Measurements from ENCODE around the gene ARID2.

Gene ARID2

DNA sequence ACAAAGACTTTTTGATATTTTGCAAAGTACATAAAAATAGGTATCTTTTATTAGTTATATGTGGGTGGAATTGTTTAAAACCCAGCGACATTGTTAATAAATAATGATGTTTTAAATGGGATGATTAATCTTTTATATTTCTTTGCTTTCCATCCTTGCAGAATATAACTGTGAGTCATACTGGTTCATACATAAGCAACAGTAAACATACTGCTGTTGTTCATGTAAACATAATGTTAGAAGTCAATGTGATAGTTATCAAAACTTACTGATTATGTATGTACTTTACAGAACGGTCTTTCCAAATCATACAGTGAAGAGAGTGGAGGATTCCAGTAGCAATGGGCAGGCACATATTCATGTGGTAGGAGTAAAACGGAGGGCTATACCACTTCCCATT lies 119.8 kb downstream of the ARID2 start:
- Histone ChIP-seq H3K27me3 (replicated peaks; ENCODE audit: control insufficient read depth, insufficient read depth, low read length) (no peaks in the 10 kb centered on the region), H3K4me3 (replicated peaks; ENCODE audit: low read depth, low read length) (no peak overlapping the region), H3K36me3 (ENCODE audit: control insufficient read depth, insufficient read depth, low read length) (peaks cover 17% of the 10 kb centered on the region)
- TF ChIP-seq, protein P1, sequence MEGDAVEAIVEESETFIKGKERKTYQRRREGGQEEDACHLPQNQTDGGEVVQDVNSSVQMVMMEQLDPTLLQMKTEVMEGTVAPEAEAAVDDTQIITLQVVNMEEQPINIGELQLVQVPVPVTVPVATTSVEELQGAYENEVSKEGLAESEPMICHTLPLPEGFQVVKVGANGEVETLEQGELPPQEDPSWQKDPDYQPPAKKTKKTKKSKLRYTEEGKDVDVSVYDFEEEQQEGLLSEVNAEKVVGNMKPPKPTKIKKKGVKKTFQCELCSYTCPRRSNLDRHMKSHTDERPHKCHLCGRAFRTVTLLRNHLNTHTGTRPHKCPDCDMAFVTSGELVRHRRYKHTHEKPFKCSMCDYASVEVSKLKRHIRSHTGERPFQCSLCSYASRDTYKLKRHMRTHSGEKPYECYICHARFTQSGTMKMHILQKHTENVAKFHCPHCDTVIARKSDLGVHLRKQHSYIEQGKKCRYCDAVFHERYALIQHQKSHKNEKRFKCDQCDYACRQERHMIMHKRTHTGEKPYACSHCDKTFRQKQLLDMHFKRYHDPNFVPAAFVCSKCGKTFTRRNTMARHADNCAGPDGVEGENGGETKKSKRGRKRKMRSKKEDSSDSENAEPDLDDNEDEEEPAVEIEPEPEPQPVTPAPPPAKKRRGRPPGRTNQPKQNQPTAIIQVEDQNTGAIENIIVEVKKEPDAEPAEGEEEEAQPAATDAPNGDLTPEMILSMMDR (IDR thresholded peaks at IDR 0.05; ENCODE audit: insufficient read depth, low read length, poor library complexity, severe bottlenecking): no peak
- DNase-seq (ENCODE audit: extremely low read depth, insufficient read length): no peak

DNA sequence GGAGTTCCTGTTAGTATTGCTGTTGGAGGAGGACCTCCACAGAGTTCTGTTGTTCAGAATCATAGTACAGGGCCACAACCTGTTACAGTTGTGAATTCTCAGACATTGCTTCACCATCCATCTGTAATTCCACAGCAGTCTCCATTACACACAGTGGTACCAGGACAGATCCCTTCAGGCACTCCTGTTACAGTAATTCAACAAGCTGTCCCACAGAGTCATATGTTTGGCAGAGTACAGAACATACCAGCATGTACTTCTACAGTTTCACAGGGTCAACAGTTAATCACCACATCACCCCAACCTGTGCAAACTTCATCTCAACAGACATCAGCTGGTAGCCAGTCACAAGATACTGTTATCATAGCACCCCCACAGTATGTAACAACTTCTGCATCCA lies 120.8 kb downstream of the ARID2 start:
- H3K27me3 ChIP-seq (replicated peaks; ENCODE audit: control insufficient read depth, insufficient read depth, low read length): no peaks in the 10 kb centered on the region
- H3K36me3 ChIP-seq (ENCODE audit: control insufficient read depth, insufficient read depth, low read length): peaks cover 17% of the 10 kb centered on the region
- TF ChIP-seq, protein P1 (IDR thresholded peaks at IDR 0.05; ENCODE audit: insufficient read depth, low read length, poor library complexity, severe bottlenecking): no peak
- H3K4me3 ChIP-seq (replicated peaks; ENCODE audit: low read depth, low read length): no peak overlapping the region
- no peak for DNase-seq (ENCODE audit: extremely low read depth, insufficient read length)

DNA sequence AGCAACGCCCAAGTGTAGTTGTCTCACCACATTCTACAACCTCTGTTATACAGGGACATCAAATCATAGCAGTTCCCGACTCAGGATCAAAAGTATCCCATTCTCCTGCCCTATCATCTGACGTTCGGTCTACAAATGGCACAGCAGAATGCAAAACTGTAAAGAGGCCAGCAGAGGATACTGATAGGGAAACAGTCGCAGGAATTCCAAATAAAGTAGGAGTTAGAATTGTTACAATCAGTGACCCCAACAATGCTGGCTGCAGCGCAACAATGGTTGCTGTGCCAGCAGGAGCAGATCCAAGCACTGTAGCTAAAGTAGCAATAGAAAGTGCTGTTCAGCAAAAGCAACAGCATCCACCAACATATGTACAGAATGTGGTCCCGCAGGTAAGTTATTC lies 123.0 kb downstream of the ARID2 start:
- TF ChIP-seq, protein P1 (IDR thresholded peaks at IDR 0.05; ENCODE audit: insufficient read depth, low read length, poor library complexity, severe bottlenecking): no peak
- DNase-seq (ENCODE audit: extremely low read depth, insufficient read length): no peak
- peaks cover 17% of the 10 kb centered on the region for H3K36me3 ChIP-seq (ENCODE audit: control insufficient read depth, insufficient read depth, low read length)

DNA sequence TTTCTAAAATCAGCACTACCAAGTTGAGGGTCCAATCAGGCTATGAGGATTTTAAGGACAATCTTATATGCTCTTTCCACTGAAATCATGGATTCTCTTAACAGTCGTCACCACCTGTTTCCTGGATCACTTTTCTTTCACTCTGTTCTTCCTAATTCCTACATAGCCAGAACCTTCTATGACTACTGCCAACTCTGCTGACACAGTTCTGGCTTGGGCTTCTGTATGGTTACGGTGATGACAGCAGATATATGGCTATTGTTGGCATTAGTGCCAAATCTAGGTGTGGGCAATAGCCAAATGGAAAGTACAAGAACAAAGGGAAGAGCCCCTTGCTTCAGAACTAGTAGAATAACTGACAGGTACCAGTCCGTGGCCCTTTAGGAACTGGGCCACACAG lies 124.0 kb downstream of the ARID2 start:
- DNase-seq (ENCODE audit: extremely low read depth, insufficient read length): no peak
- Histone ChIP-seq H3K27me3 (replicated peaks; ENCODE audit: control insufficient read depth, insufficient read depth, low read length) (no peaks in the 10 kb centered on the region), H3K4me3 (replicated peaks; ENCODE audit: low read depth, low read length) (no peak overlapping the region), H3K36me3 (ENCODE audit: control insufficient read depth, insufficient read depth, low read length) (peaks cover 17% of the 10 kb centered on the region)
- TF ChIP-seq, protein P1 (IDR thresholded peaks at IDR 0.05; ENCODE audit: insufficient read depth, low read length, poor library complexity, severe bottlenecking): no peak

More for the DNA sequence above, 123.0 kb downstream of the ARID2 start:
- Histone ChIP-seq H3K4me3 (replicated peaks; ENCODE audit: low read depth, low read length) (no peak overlapping the region), H3K27me3 (replicated peaks; ENCODE audit: control insufficient read depth, insufficient read depth, low read length) (no peaks in the 10 kb centered on the region)

DNA sequence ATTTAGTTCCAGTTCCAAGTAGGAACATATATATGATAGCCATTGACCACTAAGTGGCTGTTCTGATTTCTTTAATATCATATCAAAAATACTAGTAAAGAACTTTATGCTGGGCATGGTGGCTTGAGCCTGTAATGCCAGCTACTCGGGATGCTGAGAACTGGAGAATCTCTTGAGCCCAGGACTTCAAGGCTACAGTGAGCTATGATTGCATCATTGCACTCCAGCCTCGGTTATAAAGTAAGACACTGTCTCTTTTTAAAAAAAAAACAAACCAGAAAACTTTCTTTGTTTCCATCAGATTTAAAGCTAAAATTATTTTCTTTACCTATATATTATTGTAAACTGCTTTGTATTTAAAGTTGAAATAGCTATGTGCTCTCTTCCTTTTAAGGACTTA lies 133.8 kb downstream of the ARID2 start:
- TF ChIP-seq, protein P1 (IDR thresholded peaks at IDR 0.05; ENCODE audit: insufficient read depth, low read length, poor library complexity, severe bottlenecking): no peak
- no peak overlapping the region for H3K4me3 ChIP-seq (replicated peaks; ENCODE audit: low read depth, low read length)
- no peaks in the 10 kb centered on the region for H3K27me3 ChIP-seq (replicated peaks; ENCODE audit: control insufficient read depth, insufficient read depth, low read length)
- no peak for DNase-seq (ENCODE audit: extremely low read depth, insufficient read length)
- H3K36me3 ChIP-seq (ENCODE audit: control insufficient read depth, insufficient read depth, low read length): no peaks in the 10 kb centered on the region

DNA sequence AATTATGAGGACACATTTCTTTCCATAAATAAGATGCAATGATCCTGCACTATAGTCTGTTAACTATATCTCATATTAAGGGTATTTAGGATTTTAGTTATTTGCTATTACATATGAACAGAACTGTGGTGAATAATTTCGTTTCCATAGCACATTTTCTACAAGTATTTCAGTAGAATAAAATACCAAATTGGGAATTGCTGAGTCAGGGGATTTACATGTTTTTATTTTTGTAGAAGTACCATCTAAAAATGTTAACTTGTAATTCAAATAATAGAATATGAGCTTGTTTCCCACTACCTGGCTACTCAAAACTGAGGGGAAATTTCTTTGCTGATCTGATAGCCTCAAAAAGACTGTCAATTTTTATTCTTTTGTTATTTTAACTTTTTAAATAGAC lies 136.8 kb downstream of the ARID2 start:
- Histone ChIP-seq H3K4me3 (replicated peaks; ENCODE audit: low read depth, low read length) (no peak overlapping the region), H3K27me3 (replicated peaks; ENCODE audit: control insufficient read depth, insufficient read depth, low read length) (no peaks in the 10 kb centered on the region), H3K36me3 (ENCODE audit: control insufficient read depth, insufficient read depth, low read length) (no peaks in the 10 kb centered on the region)
- DNase-seq (ENCODE audit: extremely low read depth, insufficient read length): no peak
- TF ChIP-seq, protein P1 (IDR thresholded peaks at IDR 0.05; ENCODE audit: insufficient read depth, low read length, poor library complexity, severe bottlenecking): no peak
